HG03575 (cell line): Measurements from ENCODE around the gene RABGEF1.
"Not testable (repeated sequence)": the region's sequence is repeated elsewhere in the genome, so short reads cannot be mapped to it uniquely, and the experiment has no call there.

ENCODE experiments used
- ATAC-seq: cut with Tn5 transposase; IDR thresholded peaks from one replicate; pipeline ENCODE4 v1.9.1; 2021; ENCODE audit not compliant: unreplicated experiment, insufficient number of reproducible peaks, low FRiP score; ENCODE audit errors: extremely low read depth

The RABGEF1 gene

GRCh38 chr7:66783887-66784595, 43.5 kb downstream of the RABGEF1 start:
- ATAC-seq, result not testable (repeated sequence)

GRCh38 chr7:66790196-66790595, 49.7 kb downstream of the RABGEF1 start:
- no peak for ATAC-seq

GRCh38 chr7:66790725-66791124, 50.2 kb downstream of the RABGEF1 start:
- no peak for ATAC-seq

GRCh38 chr7:66800591-66800990, 60.1 kb downstream of the RABGEF1 start:
- no peak for ATAC-seq

DNA sequence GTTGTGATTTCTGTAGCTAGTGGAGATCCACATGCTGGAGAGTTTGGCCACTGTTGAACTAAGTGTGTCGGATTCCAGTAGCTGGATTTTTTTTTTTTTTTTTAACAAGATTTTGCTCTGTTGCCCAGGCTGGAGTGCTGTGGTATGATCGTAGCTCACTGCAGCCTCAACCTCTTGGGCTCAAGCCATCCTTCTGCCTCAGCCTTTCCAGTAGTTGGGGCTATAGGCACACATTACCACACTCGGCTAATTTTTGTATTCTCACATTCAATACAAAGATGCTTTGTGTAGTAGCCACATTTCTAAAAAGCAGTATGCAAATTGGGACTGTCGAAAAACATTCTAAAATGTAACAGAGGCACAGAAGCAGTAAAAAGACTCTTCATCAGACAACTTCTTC, 63.5 kb downstream of the RABGEF1 start:
- ATAC-seq, result no peak

GRCh38 chr7:66807736-66808135, 67.2 kb downstream of the RABGEF1 start:
- ATAC-seq, result no peak

DNA sequence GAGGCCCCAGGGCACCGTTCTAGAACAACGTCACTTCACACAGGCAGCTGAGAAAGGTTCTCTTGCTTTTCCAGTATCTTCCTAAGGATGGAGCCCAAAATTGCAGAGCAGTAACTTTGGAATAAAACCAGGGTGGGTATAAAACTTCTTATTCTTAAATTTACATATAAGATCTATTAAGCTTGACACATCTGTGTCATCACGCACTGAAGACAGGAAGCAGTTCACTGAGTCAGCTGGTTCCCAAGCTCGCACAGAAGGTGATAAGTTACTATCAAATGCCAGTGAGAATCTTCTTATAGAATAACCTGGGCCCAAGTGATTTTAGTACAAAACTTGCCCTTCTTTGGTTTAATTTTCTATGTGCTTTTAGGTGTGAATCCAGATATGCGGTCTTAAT, 70.2 kb downstream of the RABGEF1 start:
- no peak for ATAC-seq

GRCh38 chr7:66815186-66815875, 74.8 kb downstream of the RABGEF1 start:
- ATAC-seq, result not testable (repeated sequence)

GRCh38 chr7:66815951-66816350, 75.4 kb downstream of the RABGEF1 start:
- ATAC-seq, result no peak

DNA sequence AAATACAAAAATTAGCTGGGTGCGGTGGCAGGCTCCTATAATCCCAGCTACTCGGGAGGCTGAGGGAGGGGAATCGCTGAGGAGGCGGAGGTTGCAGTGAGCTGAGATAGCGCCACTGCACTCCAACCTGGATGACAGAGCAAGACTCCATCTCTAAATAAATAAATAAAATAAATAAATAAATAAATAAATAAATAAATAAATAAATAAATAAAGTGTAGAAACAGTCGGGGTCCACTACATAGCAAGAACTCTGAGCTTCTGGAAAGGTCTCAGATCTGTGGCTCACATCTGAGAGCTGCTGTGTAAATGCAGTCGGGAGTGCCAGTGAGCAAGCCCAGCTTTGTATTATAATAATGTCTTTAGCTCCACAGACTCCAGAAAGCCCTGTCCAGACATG, 76.1 kb downstream of the RABGEF1 start:
- not testable (repeated sequence) for ATAC-seq

GRCh38 chr7:66817208-66817795, 76.8 kb downstream of the RABGEF1 start:
- ATAC-seq, result not testable (repeated sequence)

DNA sequence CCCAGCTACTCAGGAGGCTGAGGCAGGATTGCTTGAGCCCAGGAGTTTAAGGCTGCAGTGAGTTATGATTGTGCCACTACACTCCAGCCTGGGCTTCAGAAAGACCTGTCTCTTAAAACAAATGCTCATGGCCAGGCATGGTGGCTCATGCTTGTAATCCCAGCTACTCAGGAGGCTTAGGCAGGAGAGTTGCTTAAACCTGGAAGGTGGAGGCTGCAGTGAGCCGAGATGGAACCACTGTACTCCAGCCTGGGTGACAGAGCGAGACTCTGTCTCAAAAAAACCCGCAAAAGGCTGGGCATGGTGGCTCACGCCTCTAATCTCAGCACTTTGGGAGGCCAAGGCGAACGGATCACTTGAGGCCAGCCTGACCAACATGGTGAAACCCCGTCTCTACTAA, 77.4 kb downstream of the RABGEF1 start:
- not testable (repeated sequence) for ATAC-seq

DNA sequence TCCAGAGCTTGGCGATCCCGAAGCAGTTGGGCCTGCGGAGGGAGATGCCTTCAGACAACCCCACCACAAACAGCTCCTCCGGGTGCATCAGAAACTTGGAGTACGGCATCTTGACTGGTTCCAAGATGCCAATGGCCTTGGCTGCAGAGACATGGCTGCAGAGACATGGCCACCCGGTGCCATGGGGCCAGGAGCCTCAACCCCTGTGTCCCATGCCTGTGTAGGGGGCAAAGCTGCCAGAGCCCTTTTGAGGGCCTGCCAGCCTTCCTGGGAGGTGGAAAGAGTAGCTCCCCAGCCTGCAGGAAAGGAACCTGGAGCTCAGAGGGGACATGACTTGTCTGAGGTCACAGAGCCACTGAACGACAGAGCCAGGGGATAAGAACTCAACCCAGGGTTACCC, 83.5 kb downstream of the RABGEF1 start:
- ATAC-seq, result no peak

DNA sequence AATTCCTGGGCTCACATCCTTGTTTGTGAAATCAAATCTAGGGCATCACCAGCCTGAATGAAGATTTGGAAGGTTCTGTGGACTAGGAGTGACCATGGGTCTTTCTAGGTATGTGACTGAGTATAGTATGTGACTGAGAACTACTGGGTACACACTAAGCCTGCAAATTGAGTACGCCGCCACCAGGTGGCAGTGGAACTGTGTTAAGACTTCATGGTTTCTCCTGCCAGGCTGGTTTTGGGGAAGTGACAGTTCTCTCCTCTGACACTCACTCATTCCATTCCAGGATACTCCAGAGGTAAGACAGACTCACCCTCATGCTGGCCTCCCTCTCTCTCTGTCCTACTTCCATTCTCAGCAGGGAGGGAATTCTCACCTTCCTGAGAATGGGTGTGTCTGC, 85.0 kb downstream of the RABGEF1 start:
- ATAC-seq, result not testable (repeated sequence)

DNA sequence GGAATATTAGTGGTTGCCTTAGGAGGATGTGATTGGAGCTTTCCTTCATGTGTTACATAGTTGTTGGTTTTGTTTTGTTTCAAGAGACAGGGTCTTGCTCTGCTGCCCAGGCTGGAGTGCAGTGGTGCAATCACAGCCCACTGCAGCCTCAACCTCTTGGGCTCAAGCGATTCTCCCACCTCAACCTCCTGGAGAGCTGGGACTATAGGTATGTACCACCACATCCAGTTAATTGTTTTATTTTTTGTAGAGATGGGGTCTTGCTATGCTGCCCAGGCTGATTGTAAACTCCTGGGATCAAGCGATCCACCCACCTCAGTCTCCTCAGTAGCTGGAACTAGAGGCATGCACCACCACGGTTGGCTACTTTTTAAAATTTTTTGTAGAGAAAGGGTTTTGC, 86.1 kb downstream of the RABGEF1 start:
- no peak for ATAC-seq

GRCh38 chr7:66830976-66831375, 90.4 kb downstream of the RABGEF1 start:
- ATAC-seq, result not testable (repeated sequence)

GRCh38 chr7:66832531-66833351, 92.2 kb downstream of the RABGEF1 start:
- no peak for ATAC-seq

- ATAC-seq, result no peak
Measured at GRCh38 chr7:66837007-66837406, 96.5 kb downstream of the RABGEF1 start.

- no peak for ATAC-seq
Measured at GRCh38 chr7:66837661-66838060, 97.1 kb downstream of the RABGEF1 start.
